ENCODE measurements around the gene LINGO1. TPM values are rescaled to one million over a fixed set of nuclear protein-coding genes. Genes with fewer than 3 reads are reported as not detected.

Gene LINGO1
- total RNA-seq, 1 donor from 2014 or later: 4.5 TPM

DNA sequence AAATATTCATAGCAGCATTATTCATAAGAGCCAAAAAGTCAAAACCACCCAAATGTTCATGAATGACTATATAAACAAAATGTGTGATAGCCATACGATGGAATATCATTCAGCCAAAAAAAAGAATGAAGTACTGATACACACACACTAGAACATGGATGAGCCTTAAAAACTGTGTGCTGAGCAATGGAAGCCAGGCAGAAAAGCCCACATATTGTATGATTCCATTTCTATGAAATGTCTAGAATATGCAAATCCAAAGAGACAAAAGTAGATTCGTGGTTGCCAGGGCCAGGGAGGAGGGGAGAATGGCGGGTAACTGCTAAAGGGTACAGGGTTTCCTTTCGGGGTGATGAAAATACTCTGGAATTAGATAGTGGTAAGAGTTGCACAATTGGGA, 37.2 kb upstream of the LINGO1 start:
- Histone ChIP-seq H3K4me2 (ENCODE audit: low read length) (no peak overlapping the region), H3K4me1 (ENCODE audit: insufficient read depth, low read length) (no peaks in the 10 kb centered on the region), H3K27me3 (ENCODE audit: insufficient read depth, low read length) (peaks cover 29% of the 10 kb centered on the region), H3K4me3 (ENCODE audit: insufficient read depth, low read depth, low read length) (no peak overlapping the region), H3K9ac (ENCODE audit: low read length) (no peak overlapping the region), H3K36me3 (ENCODE audit: insufficient read depth, low read length) (no peaks in the 10 kb centered on the region), H3K27ac (ENCODE audit: low read depth, low read length) (no peak overlapping the region), H3K9me3 (ENCODE audit: insufficient read depth, low read depth, low read length) (no peaks in the 10 kb centered on the region), H3K79me2 (ENCODE audit: insufficient read depth, low read length) (no peaks in the 10 kb centered on the region), H4K20me1 (ENCODE audit: insufficient read depth, low read length) (no peaks in the 10 kb centered on the region), H2AFZ (ENCODE audit: low read depth, low read length) (no peak overlapping the region)
- H3K4me3 Mint-ChIP-seq (ENCODE audit: unreplicated experiment): peak overlapping the region; percentile 31
- FAIRE-seq (no peak), DNase-seq (ENCODE audit: low read depth) (no peak)
- H3K27ac Mint-ChIP-seq (ENCODE audit: unreplicated experiment): no peak overlapping the region
- TF ChIP-seq, protein P1, sequence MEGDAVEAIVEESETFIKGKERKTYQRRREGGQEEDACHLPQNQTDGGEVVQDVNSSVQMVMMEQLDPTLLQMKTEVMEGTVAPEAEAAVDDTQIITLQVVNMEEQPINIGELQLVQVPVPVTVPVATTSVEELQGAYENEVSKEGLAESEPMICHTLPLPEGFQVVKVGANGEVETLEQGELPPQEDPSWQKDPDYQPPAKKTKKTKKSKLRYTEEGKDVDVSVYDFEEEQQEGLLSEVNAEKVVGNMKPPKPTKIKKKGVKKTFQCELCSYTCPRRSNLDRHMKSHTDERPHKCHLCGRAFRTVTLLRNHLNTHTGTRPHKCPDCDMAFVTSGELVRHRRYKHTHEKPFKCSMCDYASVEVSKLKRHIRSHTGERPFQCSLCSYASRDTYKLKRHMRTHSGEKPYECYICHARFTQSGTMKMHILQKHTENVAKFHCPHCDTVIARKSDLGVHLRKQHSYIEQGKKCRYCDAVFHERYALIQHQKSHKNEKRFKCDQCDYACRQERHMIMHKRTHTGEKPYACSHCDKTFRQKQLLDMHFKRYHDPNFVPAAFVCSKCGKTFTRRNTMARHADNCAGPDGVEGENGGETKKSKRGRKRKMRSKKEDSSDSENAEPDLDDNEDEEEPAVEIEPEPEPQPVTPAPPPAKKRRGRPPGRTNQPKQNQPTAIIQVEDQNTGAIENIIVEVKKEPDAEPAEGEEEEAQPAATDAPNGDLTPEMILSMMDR (IDR thresholded peaks at IDR 0.05; ENCODE audit: insufficient read depth, low read depth, low read length): no peak
- no peak for TF ChIP-seq EZH2 (IDR thresholded peaks at IDR 0.05; ENCODE audit: insufficient read depth, low read length)
- peaks cover 53% of the 10 kb centered on the region for H3K27me3 Mint-ChIP-seq (ENCODE audit: low read depth, unreplicated experiment)
- no peaks in the 10 kb centered on the region for H3K9me3 Mint-ChIP-seq (ENCODE audit: unreplicated experiment)
- H3K36me3 Mint-ChIP-seq (ENCODE audit: low read depth, unreplicated experiment): no peaks in the 10 kb centered on the region
- no peaks in the 10 kb centered on the region for H3K4me1 Mint-ChIP-seq (ENCODE audit: low read depth, unreplicated experiment)

DNA sequence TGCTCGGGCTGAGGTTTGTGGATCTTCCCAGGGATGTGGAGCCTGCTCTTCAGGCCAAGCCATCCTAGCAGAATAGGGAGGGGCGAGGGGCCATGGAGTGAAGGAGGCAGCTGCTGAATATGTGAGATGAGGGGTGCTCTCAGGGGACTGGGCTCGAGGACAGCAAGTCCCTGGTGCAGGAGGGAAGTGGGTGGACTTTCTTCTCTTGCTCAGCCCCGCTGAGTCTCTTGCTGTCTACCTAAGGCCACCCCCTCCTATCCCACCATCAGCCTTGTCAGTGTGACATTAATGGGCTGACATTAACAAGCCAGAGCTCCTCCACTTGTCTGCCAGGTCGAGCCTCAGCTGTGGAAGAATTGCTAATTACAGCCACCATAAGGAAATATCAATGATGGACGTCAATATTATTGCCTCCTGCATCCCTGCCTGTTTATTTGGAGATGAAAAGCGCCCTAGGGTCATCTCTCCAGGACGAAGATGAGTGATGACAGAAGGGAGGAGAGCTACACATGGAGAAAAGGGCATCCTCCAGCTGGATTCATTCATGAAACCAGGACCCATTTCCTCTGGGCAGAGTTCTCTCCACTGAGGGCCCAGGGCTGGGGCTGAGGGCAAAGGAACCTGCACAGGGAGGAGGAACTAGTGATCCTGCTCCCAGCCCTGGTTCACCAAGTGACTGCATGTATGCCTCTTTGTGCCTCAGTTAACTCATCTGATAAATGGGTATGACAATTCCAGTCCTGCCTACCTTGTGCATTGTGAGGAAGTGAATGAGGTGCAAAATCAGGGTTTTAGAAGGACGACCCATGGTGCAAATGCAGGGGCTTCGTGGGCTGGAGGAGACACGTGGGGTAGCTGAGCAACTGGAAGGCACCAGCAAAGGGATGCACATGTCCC, 34.9 kb upstream of the LINGO1 start:
- Mint-ChIP-seq H3K36me3 (ENCODE audit: low read depth, unreplicated experiment) (no peaks in the 10 kb centered on the region), H3K9me3 (ENCODE audit: unreplicated experiment) (no peaks in the 10 kb centered on the region), H3K27ac (ENCODE audit: unreplicated experiment) (no peak overlapping the region), H3K4me1 (ENCODE audit: low read depth, unreplicated experiment) (peaks cover 5% of the 10 kb centered on the region), H3K4me3 (ENCODE audit: unreplicated experiment) (no peak overlapping the region), H3K27me3 (ENCODE audit: low read depth, unreplicated experiment) (peaks cover 57% of the 10 kb centered on the region)
- Histone ChIP-seq H3K9ac (ENCODE audit: low read length) (no peak overlapping the region), H4K20me1 (ENCODE audit: insufficient read depth, low read length) (no peaks in the 10 kb centered on the region), H3K27me3 (ENCODE audit: insufficient read depth, low read length) (peaks cover 25% of the 10 kb centered on the region), H3K36me3 (ENCODE audit: insufficient read depth, low read length) (no peaks in the 10 kb centered on the region), H3K4me3 (ENCODE audit: insufficient read depth, low read depth, low read length) (no peak overlapping the region), H3K9me3 (ENCODE audit: insufficient read depth, low read depth, low read length) (no peaks in the 10 kb centered on the region), H3K4me2 (ENCODE audit: low read length) (no peak overlapping the region), H2AFZ (ENCODE audit: low read depth, low read length) (no peak overlapping the region), H3K27ac (ENCODE audit: low read depth, low read length) (no peak overlapping the region), H3K79me2 (ENCODE audit: insufficient read depth, low read length) (no peaks in the 10 kb centered on the region), H3K4me1 (ENCODE audit: insufficient read depth, low read length) (no peaks in the 10 kb centered on the region)
- DNase-seq (ENCODE audit: low read depth) (no peak), FAIRE-seq (no peak)
- TF ChIP-seq EZH2 (IDR thresholded peaks at IDR 0.05; ENCODE audit: insufficient read depth, low read length): no peak
- TF ChIP-seq, protein P1 (IDR thresholded peaks at IDR 0.05; ENCODE audit: insufficient read depth, low read depth, low read length): no peak

DNA sequence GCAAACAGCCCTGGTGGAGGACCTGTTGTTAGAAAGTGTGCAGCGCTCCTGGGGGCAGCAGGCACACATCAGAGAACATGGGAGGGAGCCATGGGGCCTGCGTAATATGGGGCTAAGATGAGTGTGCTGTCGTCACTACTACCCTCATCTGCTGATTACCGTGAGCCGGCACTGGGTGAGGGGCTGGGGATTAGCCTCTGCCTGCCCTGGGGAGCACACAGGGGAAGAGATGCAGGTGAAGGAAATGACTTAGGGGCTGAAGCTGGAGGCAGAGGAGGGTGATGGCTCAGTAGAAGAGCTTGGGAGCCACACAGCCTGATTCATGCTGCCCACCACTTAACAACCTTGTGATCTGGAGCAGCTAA, 33.6 kb upstream of the LINGO1 start:
- Mint-ChIP-seq H3K9me3 (ENCODE audit: unreplicated experiment) (no peaks in the 10 kb centered on the region), H3K27ac (ENCODE audit: unreplicated experiment) (no peak overlapping the region), H3K4me3 (ENCODE audit: unreplicated experiment) (no peak overlapping the region), H3K4me1 (ENCODE audit: low read depth, unreplicated experiment) (peaks cover 5% of the 10 kb centered on the region), H3K36me3 (ENCODE audit: low read depth, unreplicated experiment) (no peaks in the 10 kb centered on the region), H3K27me3 (ENCODE audit: low read depth, unreplicated experiment) (peaks cover 68% of the 10 kb centered on the region)
- no peaks in the 10 kb centered on the region for H3K9me3 ChIP-seq (ENCODE audit: insufficient read depth, low read depth, low read length)
- H4K20me1 ChIP-seq (ENCODE audit: insufficient read depth, low read length): no peaks in the 10 kb centered on the region
- TF ChIP-seq, protein P1 (IDR thresholded peaks at IDR 0.05; ENCODE audit: insufficient read depth, low read depth, low read length): no peak
- no peak for TF ChIP-seq EZH2 (IDR thresholded peaks at IDR 0.05; ENCODE audit: insufficient read depth, low read length)
- H3K36me3 ChIP-seq (ENCODE audit: insufficient read depth, low read length): no peaks in the 10 kb centered on the region
- no peaks in the 10 kb centered on the region for H3K4me1 ChIP-seq (ENCODE audit: insufficient read depth, low read length)
- H3K27me3 ChIP-seq (ENCODE audit: insufficient read depth, low read length): peaks cover 23% of the 10 kb centered on the region
- H3K4me3 ChIP-seq (ENCODE audit: insufficient read depth, low read depth, low read length): no peak overlapping the region
- FAIRE-seq (no peak), DNase-seq (ENCODE audit: low read depth) (no peak)
- no peaks in the 10 kb centered on the region for H3K79me2 ChIP-seq (ENCODE audit: insufficient read depth, low read length)
- H3K9ac ChIP-seq (ENCODE audit: low read length): no peak overlapping the region
- H3K27ac ChIP-seq (ENCODE audit: low read depth, low read length): no peak overlapping the region
- no peak overlapping the region for H3K4me2 ChIP-seq (ENCODE audit: low read length)
- H2AFZ ChIP-seq (ENCODE audit: low read depth, low read length): no peak overlapping the region
